ENCODE results near the gene SOX18.
A peak's percentile ranks its signal among the peaks of the same experiment; 100 is the strongest.

The SOX18 gene

DNA sequence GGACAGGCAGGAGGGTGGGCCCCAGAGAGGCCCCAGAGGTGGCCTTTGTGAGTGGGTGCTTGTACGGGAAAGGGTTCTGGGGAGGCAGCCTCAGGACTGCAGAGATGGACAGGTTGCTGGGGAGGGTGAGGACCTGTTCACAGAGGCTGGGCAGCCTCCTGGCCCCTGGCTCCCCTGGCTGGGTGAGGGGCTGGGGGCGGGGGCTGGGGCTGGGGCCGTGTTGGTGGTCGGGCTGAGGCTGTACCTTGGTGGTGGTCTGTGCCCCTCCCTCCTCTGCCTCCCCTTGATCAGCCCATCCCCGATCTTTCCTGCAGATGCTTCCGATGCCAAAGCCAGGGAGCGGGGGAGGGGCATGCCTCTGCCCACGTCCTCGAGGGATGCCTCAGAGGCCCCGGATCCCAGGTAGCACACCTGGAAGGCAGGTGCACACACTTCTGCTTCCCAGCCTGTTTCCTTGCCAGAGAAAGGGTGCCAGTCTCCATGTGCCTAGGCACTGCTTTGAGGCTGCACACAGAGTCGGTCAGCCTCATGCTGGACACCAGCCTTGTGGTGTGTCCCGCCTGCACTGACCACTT lies 18.4 kb upstream of the SOX18 start:
- no peak for DNase-seq

DNA sequence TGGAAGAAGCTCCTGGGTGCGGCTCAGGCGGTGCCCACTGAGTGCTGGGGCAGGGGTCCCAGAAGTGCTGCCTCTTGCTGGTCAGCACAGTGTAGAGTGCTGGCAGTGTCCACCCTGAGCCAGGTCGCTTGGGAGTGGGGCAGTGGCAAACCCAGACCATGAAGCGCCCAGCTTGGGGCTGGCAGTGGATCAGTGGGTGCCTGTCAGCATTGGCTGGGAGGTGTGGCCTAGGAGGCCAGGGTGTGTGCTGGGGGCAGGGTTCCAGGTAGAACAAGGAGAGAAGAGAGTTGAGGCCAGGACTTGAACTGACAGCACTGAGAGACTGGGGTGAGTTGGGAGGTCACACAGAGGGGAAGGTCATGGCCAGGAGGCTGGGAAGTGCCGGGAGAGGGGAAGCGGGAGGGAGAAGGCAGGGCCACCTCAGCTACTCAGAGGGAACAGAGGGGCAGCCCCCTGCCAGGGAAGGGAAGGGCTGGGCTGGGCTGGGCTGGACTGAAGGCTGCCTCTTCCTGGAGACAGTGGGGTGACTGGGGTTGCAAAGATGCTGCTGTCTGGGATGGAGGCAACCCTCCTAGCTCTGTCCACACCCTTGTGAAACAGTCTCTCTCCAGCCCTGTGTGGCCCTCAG lies 17.7 kb upstream of the SOX18 start:
- peak in 1 of 2 experiments; percentile 24 for DNase-seq

DNA sequence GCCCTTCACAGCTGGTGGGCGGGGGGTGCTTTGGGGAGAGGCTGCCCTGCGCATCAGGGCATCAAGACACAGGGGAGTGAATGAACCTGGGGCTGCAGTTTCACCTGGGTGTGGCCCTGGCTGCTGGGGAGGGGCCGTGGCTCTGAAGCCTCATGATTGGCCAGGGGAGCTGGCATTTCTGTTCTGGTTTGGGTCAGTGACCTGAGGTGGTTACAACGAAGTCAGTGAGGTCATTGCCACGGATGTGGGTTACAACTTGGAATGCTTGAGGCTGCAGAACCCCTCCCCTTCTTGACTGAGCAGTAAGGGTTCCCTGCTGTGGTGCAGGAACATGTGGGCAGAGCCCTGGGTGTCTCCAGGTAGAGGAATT lies 16.5 kb upstream of the SOX18 start:
- DNase-seq, result peak; percentile 83 to 91

DNA sequence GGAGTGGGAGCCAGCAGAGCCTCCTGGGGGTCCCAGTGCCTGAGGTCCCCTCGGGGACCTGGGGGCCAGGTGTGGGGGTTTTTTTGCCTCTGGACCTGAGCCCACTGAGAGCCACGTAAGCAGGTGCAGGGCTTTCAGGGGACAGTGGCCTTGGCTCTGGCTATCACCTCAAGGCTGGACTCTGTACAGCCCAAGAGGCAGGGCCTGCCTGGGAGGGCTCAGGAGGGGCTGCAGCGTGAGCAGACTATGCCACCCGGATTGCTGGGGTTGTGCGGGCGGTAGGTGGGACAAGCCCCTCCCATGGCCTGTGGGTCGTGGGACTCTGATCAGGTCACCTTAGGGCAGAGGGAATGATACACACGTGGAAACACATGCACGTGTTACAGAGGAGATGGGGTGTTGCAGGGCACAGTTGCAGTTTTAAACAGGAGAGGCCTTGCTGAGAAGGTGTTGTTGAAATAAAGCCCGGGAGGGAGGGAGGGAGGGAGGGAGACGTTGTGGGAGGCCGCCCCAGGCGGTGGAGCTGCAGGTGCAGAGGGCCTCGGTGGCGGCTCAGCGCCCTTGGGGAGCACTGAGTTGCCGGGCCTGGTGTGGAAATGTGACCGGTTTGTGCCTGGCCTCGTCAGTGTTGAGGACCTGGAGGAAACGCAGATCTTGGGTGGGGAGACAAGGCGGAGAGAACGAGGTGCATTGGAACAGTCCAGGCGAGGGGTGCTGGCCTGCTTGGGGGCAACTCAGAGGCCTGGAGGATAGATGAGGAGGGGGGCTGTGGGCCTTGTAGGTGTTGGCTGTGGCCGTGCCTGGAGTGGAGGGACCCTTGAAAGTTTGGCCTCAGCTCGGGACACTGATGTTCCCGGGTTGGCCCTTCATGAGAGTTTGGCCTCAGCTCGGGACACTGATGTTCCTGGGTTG lies 15.9 kb upstream of the SOX18 start:
- DNase-seq, result no peak

DNA sequence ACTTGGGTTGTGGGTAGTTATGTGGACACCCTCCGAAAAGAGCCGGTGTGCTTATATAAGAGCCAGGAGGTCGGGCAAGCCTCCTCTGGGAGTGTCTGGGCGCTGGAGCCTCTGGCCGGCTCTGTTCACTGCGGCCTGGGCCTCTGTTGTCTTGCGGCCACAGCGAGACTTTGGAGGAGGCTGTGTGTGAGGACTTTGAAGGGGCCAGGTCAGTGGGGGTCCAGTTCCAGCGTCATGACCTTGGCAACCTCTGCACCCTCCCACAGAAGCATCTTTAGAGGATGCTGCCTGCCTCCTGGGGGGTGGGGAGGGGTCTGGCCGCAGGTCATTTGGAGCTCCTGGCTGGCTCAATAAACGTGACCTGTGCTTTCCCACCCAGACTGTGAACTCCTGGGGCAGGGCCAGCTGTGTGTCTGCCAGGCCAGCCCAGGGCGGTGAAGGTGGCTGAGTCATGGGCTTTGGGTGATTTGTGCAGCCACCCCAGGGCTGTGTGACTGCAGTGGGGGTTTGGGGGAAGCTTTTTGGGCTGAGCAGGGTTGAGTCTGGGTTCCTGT lies 14.8 kb upstream of the SOX18 start:
- DNase-seq, result peak in 1 of 2 experiments; percentile 27

DNA sequence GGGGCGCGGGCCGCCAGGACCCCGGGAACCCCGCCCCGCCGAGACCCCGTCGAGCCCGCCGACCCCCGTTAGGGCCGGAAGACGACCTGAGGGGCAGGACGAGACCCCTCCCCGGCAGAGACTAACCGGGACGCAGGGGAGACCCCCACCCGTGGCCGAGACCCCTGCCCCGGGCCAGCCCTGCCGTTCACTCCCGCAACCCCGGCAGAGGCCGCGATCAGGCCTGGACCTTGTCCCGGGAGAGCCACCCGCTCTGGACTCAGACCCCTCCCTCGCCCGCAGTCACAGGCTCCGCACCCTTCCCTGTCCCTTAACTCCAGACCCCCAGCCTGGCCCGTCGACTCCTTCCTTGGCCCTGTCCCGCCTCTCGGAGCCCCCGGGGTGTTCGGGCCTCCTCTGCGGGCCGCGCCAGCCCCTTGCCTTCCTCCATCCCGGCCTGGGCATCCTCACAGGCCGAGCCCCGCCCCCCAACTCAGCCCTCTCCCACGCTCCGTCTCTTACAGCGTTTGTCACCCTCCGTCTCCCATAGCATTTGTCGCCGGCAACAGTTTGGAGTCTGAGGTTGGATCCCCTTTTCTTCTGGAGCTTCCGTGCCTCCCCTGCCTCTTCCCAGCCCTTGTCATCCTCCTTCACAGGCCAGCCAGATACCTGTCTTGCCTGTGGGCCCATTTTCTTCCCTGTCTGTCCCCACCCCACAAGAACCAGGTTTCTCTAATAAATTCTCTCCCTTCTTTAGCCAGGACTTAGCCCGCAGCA lies 14.1 kb upstream of the SOX18 start:
- DNase-seq, result peak in 1 of 2 experiments; percentile 24

DNA sequence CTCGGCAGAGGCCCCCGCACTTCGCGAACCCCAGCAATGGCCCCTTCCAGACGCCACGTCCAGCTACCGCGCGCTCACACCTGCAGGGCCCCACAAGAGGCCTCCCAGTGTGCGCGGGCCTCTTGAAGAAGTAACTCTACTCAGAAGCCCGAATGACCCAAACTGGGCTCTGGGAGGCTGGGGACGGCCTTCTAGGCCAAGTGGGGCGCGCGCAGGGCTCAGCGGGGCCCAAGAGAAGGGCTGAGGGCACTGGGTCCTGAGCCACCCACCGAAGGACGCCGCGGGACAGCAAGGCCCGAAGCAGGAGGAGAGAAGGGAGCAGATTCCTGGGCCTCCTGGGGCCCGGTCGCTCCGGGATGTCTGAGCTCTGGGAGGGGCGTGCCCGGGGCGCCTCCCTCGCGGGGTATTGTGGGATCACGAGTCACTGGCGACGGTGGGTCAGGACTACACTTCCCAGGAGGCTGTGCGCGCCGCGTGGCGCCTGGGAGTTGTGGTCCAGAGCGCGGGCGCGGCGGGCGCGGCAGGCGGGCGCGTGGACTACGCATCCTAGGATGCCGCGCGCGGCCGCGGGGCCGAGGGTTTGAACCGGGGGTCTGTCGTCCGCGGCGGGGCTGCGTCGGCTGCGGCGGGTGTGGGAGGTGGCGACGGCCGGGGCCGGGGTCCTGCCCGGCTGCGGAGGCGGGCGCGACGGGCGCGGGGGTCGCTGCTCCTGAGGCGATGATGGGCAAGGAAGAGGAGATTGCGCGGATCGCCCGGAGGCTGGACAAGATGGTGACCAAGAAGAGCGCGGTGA lies 13.4 kb upstream of the SOX18 start, which contains the start of gene TCEA2:
TCEA2 (plus strand) TSS at position 603 of the 793 bp plus-strand sequence; CDS start at position 718, 115 bp downstream.
- peak; percentile 90 to 96 for DNase-seq

DNA sequence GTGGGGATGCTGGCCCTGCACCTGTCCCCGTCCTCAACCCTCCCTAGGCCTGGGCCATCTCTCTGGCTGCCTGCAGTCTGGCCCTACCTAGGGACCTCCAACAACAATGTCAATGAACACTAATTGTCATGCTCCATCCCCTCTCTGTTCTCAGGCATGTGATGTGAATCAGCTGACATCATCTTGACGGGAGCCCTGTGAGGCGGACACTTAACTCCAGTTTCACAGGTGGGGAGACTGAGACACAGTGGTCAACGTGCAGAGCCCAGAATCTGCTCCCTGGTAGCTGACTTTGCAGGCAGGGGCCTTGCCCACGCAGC lies 12.8 kb upstream of the SOX18 start:
- no peak for DNase-seq

DNA sequence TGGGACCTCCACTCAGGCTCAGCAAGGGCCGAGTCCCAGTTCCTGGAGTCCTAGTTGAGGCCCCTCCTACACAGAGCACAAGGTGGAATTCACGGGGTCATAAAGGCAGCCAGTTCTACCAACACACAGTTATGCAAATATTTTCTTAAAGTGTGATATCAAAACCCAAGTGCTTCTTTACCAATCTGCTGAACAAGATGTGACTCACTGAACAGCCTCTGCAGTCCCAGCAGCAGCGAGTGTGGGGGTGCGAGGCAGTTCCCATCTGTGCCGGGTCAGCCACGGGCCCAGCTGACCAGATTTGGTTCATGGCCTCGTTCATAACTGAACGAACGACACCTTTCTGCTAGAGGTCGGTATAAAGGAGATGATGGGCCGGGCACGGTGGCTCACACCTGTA lies 9.1 kb upstream of the SOX18 start:
- DNase-seq, result no peak

DNA sequence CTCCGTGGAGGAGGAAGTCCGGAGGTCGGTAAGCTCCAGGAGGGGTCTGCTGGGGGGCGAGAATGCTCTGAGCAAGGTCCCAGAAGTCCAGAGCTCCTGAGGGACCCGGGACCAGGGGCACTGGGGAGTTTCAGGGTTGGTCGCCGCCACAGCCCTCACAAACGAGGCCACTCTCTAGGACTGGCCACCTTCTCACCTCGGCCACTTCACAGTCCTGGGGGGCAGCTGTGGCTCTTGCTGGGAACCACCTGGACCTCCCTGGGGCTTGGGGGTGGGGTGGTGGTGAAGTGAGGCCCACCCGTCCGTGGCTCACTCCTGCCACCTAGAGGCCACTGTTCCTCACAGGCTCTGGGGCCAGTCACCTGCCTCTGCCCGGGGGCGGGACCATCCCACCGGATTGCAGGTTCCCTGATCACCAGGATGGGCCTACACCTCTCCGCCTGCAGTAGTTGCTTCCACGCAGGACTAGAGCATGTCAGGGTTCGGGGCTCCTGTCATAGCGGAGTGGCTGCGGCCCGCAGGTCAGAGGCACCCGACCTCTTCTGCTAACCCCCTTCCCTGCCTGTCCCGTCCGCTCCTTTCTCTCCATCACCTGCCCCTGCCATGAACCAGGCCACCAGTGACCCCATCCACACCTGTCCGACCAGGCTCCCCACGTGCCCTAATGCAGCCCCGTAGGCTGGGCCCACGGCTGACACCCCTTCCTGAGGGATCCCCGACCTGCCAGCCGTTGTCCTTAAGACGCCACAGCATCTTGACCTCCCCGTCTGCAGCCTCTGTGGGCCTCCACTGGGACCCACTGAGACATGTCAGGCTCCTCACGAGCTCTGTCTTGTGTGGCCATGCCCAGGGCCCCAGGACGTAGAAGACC lies 8.4 kb upstream of the SOX18 start:
- DNase-seq, result peak; percentile 54 to 60

DNA sequence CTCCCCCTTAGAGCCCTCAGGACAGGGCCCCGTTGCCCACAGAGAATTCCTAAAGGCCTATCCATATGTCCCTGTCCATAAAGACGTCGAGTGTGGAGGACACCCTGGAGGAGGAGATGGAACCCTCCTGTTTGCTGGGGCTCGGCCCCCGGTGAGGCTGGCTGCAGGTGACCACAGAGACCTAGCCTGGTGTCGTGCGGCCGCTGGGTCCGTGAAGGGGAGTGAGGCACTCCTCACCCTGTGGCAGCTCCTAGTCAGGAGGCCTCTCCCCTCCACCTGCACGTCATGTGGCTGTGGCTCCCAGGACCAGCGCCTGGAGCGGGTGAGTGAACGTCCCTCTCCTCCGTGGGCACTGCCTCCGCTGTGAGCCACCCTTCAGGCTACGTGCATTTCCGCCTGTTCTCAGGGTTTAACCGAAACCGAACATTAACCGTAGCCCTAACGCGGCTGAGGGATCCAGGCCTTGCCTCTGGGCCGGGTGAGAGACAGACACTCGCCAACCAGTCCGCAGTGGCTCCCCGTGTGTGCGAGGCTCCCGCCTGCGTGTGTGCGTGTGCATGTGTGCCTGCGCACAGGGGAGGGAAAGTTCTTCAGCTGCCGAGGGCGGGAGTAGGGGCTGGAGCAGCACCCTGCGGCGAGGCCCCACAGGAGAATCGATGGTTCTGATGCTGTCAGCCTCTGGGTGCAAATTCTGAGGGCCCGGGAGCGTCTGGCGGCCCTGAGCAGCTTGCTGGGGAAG lies 7.6 kb upstream of the SOX18 start:
- no peak for DNase-seq

DNA sequence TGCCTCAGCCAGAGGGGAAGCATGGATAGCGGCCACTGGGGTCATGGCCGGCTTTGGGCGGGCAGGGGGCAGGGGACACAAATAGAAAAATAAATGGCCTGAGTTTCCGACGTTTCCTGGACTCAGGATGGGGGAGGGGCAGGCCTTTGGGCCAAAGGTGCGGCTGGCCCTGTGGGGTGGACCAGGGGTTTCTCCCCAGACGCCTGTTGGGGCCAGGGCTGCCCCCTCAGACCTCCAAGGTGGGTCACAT lies 7.1 kb upstream of the SOX18 start:
- DNase-seq, result no peak

DNA sequence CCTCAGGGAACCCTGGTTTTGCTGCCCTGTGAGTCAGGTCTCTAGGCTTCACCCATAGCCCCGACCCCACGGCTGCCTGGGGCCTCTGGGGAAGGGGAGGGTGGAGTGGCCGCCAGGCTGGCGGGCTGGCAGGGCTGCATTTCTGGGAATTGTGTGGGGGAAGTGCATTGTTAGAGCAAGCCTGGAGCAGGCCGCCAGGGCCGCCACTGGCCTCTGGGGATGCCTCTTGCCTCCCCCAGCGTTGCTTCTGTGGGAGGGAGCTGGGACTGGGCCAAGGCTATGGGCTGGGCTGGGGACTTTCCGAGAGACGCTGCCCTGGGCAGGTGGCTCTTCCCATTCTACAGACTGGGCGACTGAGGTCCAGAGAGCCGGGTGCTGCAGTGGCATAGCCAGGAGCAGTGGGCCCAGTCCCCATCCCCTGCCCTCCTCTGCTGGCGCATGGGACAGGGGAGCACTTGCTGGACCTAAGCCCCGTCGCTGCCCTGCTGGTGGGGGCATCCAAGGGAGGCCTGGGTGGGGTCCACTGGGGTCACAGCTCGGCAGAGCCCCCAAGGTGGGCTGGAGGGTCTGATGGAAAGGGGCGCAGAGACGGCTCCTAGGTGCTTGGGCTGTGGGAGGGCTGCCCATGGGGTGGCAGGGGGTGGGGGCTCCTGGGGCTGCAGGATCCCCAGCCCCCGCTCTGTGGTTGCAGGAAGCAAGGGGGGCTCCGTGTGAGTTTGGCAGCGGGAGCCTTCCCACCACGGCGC lies 6.6 kb upstream of the SOX18 start:
- DNase-seq, result no peak

DNA sequence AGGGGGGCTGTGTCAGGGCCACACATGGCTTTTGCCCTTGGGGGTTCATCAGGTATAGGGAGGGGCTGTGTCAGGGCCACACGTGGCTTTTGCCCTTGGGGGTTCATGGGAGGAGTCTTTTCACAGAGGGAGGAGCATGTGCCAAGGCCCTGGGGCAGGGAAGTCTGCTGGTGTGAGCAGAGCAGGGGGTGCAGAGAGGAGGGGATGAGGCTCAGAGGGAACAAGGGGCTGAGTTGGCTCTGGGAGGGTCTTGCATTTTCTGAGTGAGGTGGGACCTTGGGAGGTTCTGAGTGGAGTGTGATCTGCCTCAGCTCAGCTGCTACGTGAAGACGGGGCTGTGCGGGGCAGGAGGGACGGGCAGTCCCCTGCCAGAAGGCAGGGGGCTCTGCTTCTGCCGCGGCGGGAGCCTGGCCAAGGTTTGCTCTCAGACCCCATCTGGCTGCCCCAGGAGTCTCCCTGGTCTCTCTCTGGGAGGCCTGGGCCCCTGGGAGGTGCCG lies 6.0 kb upstream of the SOX18 start:
- no peak for DNase-seq

DNA sequence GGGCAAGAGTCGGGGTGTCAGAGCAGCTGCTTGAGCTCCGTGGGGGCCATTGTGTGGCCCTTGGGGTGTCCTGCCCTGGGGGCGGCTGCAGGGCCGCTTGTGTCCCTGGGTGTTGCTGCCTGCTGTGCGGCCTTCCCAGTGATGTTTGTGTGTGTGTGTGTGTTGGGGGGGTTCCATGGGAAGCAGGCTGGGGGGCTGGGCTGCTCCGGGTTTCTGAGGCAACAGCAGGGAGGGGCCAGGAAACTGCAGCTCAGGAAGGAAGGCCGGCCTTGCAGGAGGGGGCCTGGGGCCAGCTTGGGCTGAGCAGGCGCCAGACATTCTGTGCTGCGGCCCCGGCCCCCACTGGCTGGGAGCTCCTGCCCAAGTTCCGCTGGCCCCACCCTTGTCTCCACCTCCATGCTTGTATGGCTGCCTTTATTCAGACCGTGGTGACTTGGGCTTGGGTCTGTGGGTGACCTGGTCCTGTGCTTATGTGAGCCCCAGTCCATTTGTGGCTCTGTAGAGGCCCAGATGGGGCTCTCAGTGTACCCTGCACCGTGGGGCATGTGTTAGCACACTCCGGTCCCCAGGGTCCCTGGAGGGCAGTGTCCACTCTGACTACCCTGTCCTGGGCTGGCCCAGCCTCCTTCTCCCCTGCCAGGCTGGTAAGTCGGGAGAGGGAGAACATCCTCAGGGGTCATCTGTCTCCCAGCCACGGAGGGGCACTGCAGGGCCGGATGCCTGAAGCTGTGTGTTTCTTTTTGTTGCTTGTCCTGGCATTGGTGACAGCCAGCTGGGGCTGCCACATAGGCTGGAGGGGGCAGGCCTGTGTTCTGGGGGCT lies 4.6 kb upstream of the SOX18 start:
- peak in 1 of 2 experiments; percentile 21 for DNase-seq

DNA sequence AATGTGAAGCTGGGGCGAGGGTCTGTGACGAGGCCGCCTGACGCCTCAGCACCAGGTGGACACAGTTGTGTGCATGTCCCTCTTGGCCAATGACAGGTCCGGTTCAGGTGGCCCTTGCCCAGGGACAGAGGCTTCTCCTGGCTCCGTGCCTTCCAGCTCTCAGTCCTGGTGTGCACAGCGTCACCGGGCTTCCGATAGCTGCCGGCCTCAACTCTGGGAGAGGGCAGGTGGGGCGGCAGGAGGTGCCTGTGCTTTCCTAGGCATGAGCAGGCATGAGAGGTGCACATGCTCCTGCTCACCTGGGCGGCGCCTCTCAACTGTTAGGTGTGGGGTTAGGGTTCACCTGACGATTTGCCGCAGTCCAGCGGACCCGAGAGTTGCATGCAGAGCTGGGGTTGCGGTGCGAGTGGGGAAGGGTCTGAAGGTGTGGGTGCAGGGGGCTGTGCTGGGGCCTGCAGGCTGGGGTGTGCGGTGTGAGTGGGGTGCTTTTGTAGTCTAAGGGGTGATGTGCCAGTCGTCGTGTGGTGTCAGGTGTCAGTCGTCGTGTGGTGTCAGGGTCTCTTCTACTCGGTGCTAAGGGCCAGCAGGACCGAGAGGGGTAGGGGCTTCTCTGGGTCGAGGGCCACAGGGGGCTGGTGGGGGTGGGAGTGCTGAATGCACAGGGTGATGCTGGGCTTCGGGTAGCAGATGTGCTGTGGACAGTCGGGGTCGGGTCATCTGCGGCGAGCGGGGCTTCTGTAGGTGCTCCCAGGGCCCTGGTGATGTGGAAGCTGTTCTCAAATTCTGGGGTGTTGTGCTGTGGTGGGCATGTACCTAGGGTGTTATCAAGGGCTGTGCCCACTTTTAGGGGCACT lies 3.8 kb upstream of the SOX18 start:
- DNase-seq, result no peak

DNA sequence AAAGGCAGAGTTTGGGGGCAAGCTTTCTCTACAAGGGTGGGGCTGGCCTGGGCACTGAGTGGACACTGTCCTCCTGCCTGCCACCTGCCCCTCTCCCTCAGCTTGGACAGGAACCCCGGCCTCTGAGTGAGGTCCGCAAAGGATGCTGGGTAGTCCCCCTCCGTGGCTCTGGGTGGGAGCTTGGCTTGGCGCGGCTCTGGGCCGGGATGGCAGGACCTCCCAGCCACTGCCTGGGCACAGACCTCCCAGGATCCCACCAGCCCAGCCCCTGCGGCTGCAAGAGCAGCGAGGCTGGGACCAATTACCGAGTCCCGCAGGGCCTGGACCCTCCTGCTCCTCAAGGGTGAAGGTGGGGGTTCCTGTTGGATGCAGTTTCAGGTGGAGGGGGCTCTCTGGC lies 2.9 kb upstream of the SOX18 start:
- DNase-seq, result no peak

Data from SW 1271 (cell line).